ENCODE results near the gene CENPM.
A peak's percentile ranks its signal among the peaks of the same experiment; 100 is the strongest.

CENPM gene

GRCh38 chr22:41908411-41909309, 38.3 kb downstream of the CENPM start:
- Histone ChIP-seq H4K91ac (ENCODE audit: low read length) (no peak overlapping the region), H3K36me3 (ENCODE audit: control insufficient read depth in 1 of 2, insufficient read depth in 2 of 2, low read depth in 1 of 2, low read length in 2 of 2) (peaks cover 37 to 45% of the 10 kb centered on the region in 2 experiments), H2AK5ac (ENCODE audit: low read length, severe bottlenecking) (no peak overlapping the region), H3K14ac (ENCODE audit: low read length in 2 of 2) (no peak overlapping the region), H2BK12ac (ENCODE audit: low read length in 2 of 2) (no peak overlapping the region), H3K23ac (ENCODE audit: low read length in 2 of 2) (no peak overlapping the region), H2BK15ac (ENCODE audit: low read depth, poor library complexity, severe bottlenecking) (peak overlapping the region; percentile 9), H3K4me2 (ENCODE audit: low read length, poor library complexity, severe bottlenecking) (no peak overlapping the region), H3K4ac (ENCODE audit: low read depth in 1 of 2, low read length in 2 of 2) (no peak overlapping the region), H3K9me3 (ENCODE audit: control insufficient read depth, low read length) (no peaks in the 10 kb centered on the region), H3K18ac (ENCODE audit: low read depth in 1 of 2, low read length in 2 of 2) (no peak overlapping the region), H2AFZ (ENCODE audit: low read depth, low read length) (no peak overlapping the region), H3K27ac (ENCODE audit: low read length, poor library complexity, severe bottlenecking) (no peak overlapping the region), H3K4me3 (ENCODE audit: insufficient read depth in 1 of 2, low read depth in 1 of 2, low read length in 2 of 2) (no peak overlapping the region), H3K4me1 (ENCODE audit: control insufficient read depth, insufficient read depth, low read depth, low read length) (peaks cover 32% of the 10 kb centered on the region), H3K27me3 (ENCODE audit: control insufficient read depth in 1 of 2, insufficient read depth in 1 of 2, low read length in 2 of 2) (peaks cover 30 to 37% of the 10 kb centered on the region in 2 experiments), H2BK120ac (ENCODE audit: low read depth, low read length) (no peak overlapping the region), H2BK5ac (ENCODE audit: low read depth, low read length, poor library complexity, severe bottlenecking) (no peak overlapping the region), H3K79me1 (replicated peaks; ENCODE audit: low read length, poor library complexity, severe bottlenecking) (peaks cover 2% of the 10 kb centered on the region), H4K8ac (ENCODE audit: low read length) (no peak overlapping the region), H3K9ac (ENCODE audit: low read length) (no peak overlapping the region)
- WGBS = 89% methylated on average over 14 of the region's 14 CpGs
- DNase-seq = no peak

DNA sequence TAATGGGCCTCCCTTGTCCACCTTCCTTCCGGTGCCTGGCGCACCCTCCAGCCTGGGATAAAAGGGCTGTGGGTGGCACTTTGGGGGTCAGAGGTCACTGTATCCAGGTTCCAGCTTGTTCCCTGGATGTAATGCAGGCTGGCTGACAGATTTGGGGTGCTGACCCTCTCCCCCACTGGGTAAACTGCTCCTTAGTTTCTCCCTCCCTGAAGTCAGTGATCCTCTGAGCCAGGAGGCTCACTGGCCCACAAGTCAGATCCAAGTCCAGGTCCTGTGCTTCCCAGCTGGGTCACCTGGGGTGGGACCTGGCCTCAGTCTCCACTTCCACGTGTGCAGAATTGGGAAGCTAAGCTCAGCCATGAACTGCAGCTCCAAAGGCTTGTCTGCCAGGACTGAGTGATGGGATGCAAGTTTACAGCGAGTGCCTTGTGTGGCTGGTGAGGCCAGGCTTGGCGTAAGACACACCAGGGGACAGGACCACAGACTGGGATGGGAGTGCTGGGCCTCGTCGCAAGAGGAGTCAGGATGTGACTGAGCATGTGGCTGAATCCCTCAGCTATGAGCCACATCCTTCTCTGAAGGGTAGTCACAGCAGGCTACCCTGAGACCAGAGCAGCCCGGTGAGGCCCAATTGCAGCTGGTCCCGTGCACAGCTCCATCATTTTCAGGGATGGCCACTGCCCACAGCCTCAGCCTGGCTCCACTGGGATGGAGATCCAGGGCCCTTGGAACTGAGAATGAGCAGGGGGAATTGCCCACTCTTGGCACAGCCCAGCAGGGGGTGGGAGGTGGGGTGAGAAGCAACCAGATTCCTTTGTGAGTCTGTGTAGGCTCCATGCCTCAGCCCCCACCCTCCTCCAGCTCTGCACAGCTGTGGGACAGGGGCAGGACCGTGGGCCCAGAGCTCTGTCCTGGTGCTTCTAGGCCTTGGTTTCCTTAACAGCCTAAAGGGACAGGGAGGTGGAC, 39.2 kb downstream of the CENPM start:
- no peak overlapping the region for H3K9ac ChIP-seq (ENCODE audit: low read length)
- no peak overlapping the region for H4K8ac ChIP-seq (ENCODE audit: low read length)
- H2BK15ac ChIP-seq (ENCODE audit: low read depth, poor library complexity, severe bottlenecking) = no peak overlapping the region
- no peak overlapping the region for H2AFZ ChIP-seq (ENCODE audit: low read depth, low read length)
- H4K91ac ChIP-seq (ENCODE audit: low read length) = no peak overlapping the region
- H3K27ac ChIP-seq (ENCODE audit: low read length, poor library complexity, severe bottlenecking) = no peak overlapping the region
- H2BK5ac ChIP-seq (ENCODE audit: low read depth, low read length, poor library complexity, severe bottlenecking) = no peak overlapping the region
- no peak overlapping the region for H2BK120ac ChIP-seq (ENCODE audit: low read depth, low read length)
- no peak overlapping the region for H3K23ac ChIP-seq (ENCODE audit: low read length in 2 of 2)
- H3K18ac ChIP-seq (ENCODE audit: low read depth in 1 of 2, low read length in 2 of 2) = no peak overlapping the region
- no peak overlapping the region for H2AK5ac ChIP-seq (ENCODE audit: low read length, severe bottlenecking)
- no peaks in the 10 kb centered on the region for H3K9me3 ChIP-seq (ENCODE audit: control insufficient read depth, low read length)
- H3K14ac ChIP-seq (ENCODE audit: low read length in 2 of 2) = no peak overlapping the region
- H3K4me1 ChIP-seq (ENCODE audit: control insufficient read depth, insufficient read depth, low read depth, low read length) = peaks cover 38% of the 10 kb centered on the region
- WGBS = 80% methylated on average over 10 of the region's 10 CpGs
- DNase-seq = no peak
- peaks cover 2% of the 10 kb centered on the region for H3K79me1 ChIP-seq (replicated peaks; ENCODE audit: low read length, poor library complexity, severe bottlenecking)
- peaks cover 21 to 29% of the 10 kb centered on the region in 2 experiments for H3K27me3 ChIP-seq (ENCODE audit: control insufficient read depth in 1 of 2, insufficient read depth in 1 of 2, low read length in 2 of 2)
- no peak overlapping the region for H3K4me2 ChIP-seq (ENCODE audit: low read length, poor library complexity, severe bottlenecking)
- H3K4me3 ChIP-seq (ENCODE audit: insufficient read depth in 1 of 2, low read depth in 1 of 2, low read length in 2 of 2) = no peak overlapping the region
- H2BK12ac ChIP-seq (ENCODE audit: low read length in 2 of 2) = no peak overlapping the region
- peaks cover 47 to 54% of the 10 kb centered on the region in 2 experiments for H3K36me3 ChIP-seq (ENCODE audit: control insufficient read depth in 1 of 2, insufficient read depth in 2 of 2, low read depth in 1 of 2, low read length in 2 of 2)
- H3K4ac ChIP-seq (ENCODE audit: low read depth in 1 of 2, low read length in 2 of 2) = no peak overlapping the region

- WGBS = 98% methylated on average over 3 of the region's 5 CpGs
- H2AK5ac ChIP-seq (ENCODE audit: low read length, severe bottlenecking) = no peak overlapping the region
- no peak overlapping the region for H3K14ac ChIP-seq (ENCODE audit: low read length in 2 of 2)
Observed at GRCh38 chr22:41906822-41907221, 40.1 kb downstream of the CENPM start.

More at GRCh38 chr22:41906822-41907221, 40.1 kb downstream of the CENPM start:
- Histone ChIP-seq H2BK12ac (ENCODE audit: low read length in 2 of 2) (no peak overlapping the region), H3K36me3 (ENCODE audit: control insufficient read depth in 1 of 2, insufficient read depth in 2 of 2, low read depth in 1 of 2, low read length in 2 of 2) (peaks cover 55 to 63% of the 10 kb centered on the region in 2 experiments), H3K4ac (ENCODE audit: low read depth in 1 of 2, low read length in 2 of 2) (no peak overlapping the region), H4K91ac (ENCODE audit: low read length) (no peak overlapping the region), H3K9ac (ENCODE audit: low read length) (no peak overlapping the region), H3K79me1 (replicated peaks; ENCODE audit: low read length, poor library complexity, severe bottlenecking) (peaks cover 2% of the 10 kb centered on the region), H4K8ac (ENCODE audit: low read length) (no peak overlapping the region), H3K9me3 (ENCODE audit: control insufficient read depth, low read length) (no peaks in the 10 kb centered on the region), H3K4me1 (ENCODE audit: control insufficient read depth, insufficient read depth, low read depth, low read length) (peaks cover 40% of the 10 kb centered on the region), H3K4me3 (ENCODE audit: insufficient read depth in 1 of 2, low read depth in 1 of 2, low read length in 2 of 2) (no peak overlapping the region), H3K27me3 (ENCODE audit: control insufficient read depth in 1 of 2, insufficient read depth in 1 of 2, low read length in 2 of 2) (peaks cover 12 to 20% of the 10 kb centered on the region in 2 experiments), H2BK120ac (ENCODE audit: low read depth, low read length) (no peak overlapping the region), H2BK15ac (ENCODE audit: low read depth, poor library complexity, severe bottlenecking) (no peak overlapping the region), H3K18ac (ENCODE audit: low read depth in 1 of 2, low read length in 2 of 2) (no peak overlapping the region), H3K23ac (ENCODE audit: low read length in 2 of 2) (no peak overlapping the region), H3K27ac (ENCODE audit: low read length, poor library complexity, severe bottlenecking) (no peak overlapping the region), H2AFZ (ENCODE audit: low read depth, low read length) (no peak overlapping the region), H2BK5ac (ENCODE audit: low read depth, low read length, poor library complexity, severe bottlenecking) (no peak overlapping the region), H3K4me2 (ENCODE audit: low read length, poor library complexity, severe bottlenecking) (no peak overlapping the region)
- no peak for DNase-seq

All from mesenchymal stem cell (in vitro differentiated cells and primary cell).